ENCODE measurements around the gene CLCN2. TPM values are rescaled to one million over a fixed set of nuclear protein-coding genes. Genes with fewer than 3 reads are reported as not detected.
A peak's percentile ranks its signal among the peaks of the same experiment; 100 is the strongest.

The CLCN2 gene
- total RNA-seq, 1 experiment from 2014 or later, result 23.0 TPM

- H3K27me3 ChIP-seq (replicated peaks; ENCODE audit: control insufficient read depth, insufficient read depth, low read length), result no peaks in the 10 kb centered on the region
- POLR2A ChIA-PET, result no interaction called here
- H3K4me3 ChIP-seq (ENCODE audit: low read depth, low read length), result no peak overlapping the region
- Mint-ChIP-seq H3K36me3 (ENCODE audit: insufficient read depth, unreplicated experiment) (no peaks in the 10 kb centered on the region), H3K4me1 (ENCODE audit: low read depth, unreplicated experiment) (peaks cover 11% of the 10 kb centered on the region), H3K4me3 (ENCODE audit: unreplicated experiment) (peak overlapping the region; percentile 69), H3K27me3 (ENCODE audit: insufficient read depth, unreplicated experiment) (no peaks in the 10 kb centered on the region), H3K27ac (ENCODE audit: unreplicated experiment) (no peak overlapping the region), H3K9me3 (ENCODE audit: unreplicated experiment) (no peaks in the 10 kb centered on the region)
- no peaks in the 10 kb centered on the region for H3K9me3 ChIP-seq
- TF ChIP-seq CTCF (IDR thresholded peaks at IDR 0.05; ENCODE audit: insufficient read depth in 1 of 2, low read depth in 1 of 2, low read length in 1 of 2, severe bottlenecking in 1 of 2, unreplicated experiment in 1 of 2), result no peak
- no peak for DNase-seq
- no TSS peak for BruUV-seq (replicated peaks)
- CTCF ChIA-PET, result no interaction called here
- intact Hi-C loops (cut with micrococcal nuclease; ENCODE audit: unreplicated experiment), result no loop called here
- peaks cover 22% of the 10 kb centered on the region for H3K4me1 ChIP-seq
- H3K36me3 ChIP-seq (ENCODE audit: control insufficient read depth, insufficient read depth, low read length), result peaks cover 1% of the 10 kb centered on the region
These were observed 17.4 kb upstream of the CLCN2 start for GRCh38 chr3:184378651-184379357.

GRCh38 chr3:184377882-184378445 lies 16.6 kb upstream of the CLCN2 start, which contains the start of gene THPO:
Gene THPO, minus strand, starts transcription at chr3:184378207. Its CDS starts 1,948 bp downstream, at chr3:184376259.
- H3K4me3 Mint-ChIP-seq (ENCODE audit: unreplicated experiment), result peak within 1 kb of the TSS; percentile 69
- POLR2A ChIA-PET, result no interaction called here
- no peaks in the 10 kb centered on the region for H3K36me3 Mint-ChIP-seq (ENCODE audit: insufficient read depth, unreplicated experiment)
- TF ChIP-seq CTCF (IDR thresholded peaks at IDR 0.05; ENCODE audit: insufficient read depth in 1 of 2, low read depth in 1 of 2, low read length in 1 of 2, severe bottlenecking in 1 of 2, unreplicated experiment in 1 of 2), result no peak
- H3K9me3 Mint-ChIP-seq (ENCODE audit: unreplicated experiment), result no peaks in the 10 kb centered on the region
- Histone ChIP-seq H3K9me3 (no peaks in the 10 kb centered on the region), H3K36me3 (ENCODE audit: control insufficient read depth, insufficient read depth, low read length) (no peaks in the 10 kb centered on the region; the same call in 1 of the 2 replicates), H3K27me3 (replicated peaks; ENCODE audit: control insufficient read depth, insufficient read depth, low read length) (no peaks in the 10 kb centered on the region), H3K4me3 (ENCODE audit: low read depth, low read length) (0 out of 2 replicates have a peak within 1 kb of the TSS, but pooled peaks have one; percentile 5), H3K4me1 (peaks cover 22% of the 10 kb centered on the region)
- H3K4me1 Mint-ChIP-seq (ENCODE audit: low read depth, unreplicated experiment), result peaks cover 11% of the 10 kb centered on the region
- BruUV-seq (replicated peaks), result no TSS peak
- intact Hi-C loops (cut with micrococcal nuclease; ENCODE audit: unreplicated experiment), result no loop called here
- H3K27me3 Mint-ChIP-seq (ENCODE audit: insufficient read depth, unreplicated experiment), result no peaks in the 10 kb centered on the region
- CTCF ChIA-PET, result no interaction called here
- peak in 1 of 2 experiments; percentile 49 for DNase-seq
- H3K27ac Mint-ChIP-seq (ENCODE audit: unreplicated experiment), result no peak within 1 kb of the TSS

GRCh38 chr3:184377374-184377773 lies 16.0 kb upstream of the CLCN2 start:
- Histone ChIP-seq H3K36me3 (ENCODE audit: control insufficient read depth, insufficient read depth, low read length) (no peaks in the 10 kb centered on the region; the same call in 1 of the 2 replicates), H3K4me1 (peaks cover 22% of the 10 kb centered on the region), H3K27me3 (replicated peaks; ENCODE audit: control insufficient read depth, insufficient read depth, low read length) (no peaks in the 10 kb centered on the region), H3K9me3 (no peaks in the 10 kb centered on the region), H3K4me3 (ENCODE audit: low read depth, low read length) (0 out of 2 replicates have a peak overlapping the region, but pooled peaks have one; percentile 5)
- no peaks in the 10 kb centered on the region for H3K27me3 Mint-ChIP-seq (ENCODE audit: insufficient read depth, unreplicated experiment)
- ChIA-PET CTCF (no interaction called here), POLR2A (no interaction called here)
- peak overlapping the region; percentile 32 for H3K4me3 Mint-ChIP-seq (ENCODE audit: unreplicated experiment)
- no peak for DNase-seq
- no peaks in the 10 kb centered on the region for H3K9me3 Mint-ChIP-seq (ENCODE audit: unreplicated experiment)
- intact Hi-C loops (cut with micrococcal nuclease; ENCODE audit: unreplicated experiment), result no loop called here
- H3K27ac Mint-ChIP-seq (ENCODE audit: unreplicated experiment), result no peak overlapping the region
- peaks cover 11% of the 10 kb centered on the region for H3K4me1 Mint-ChIP-seq (ENCODE audit: low read depth, unreplicated experiment)
- no peaks in the 10 kb centered on the region for H3K36me3 Mint-ChIP-seq (ENCODE audit: insufficient read depth, unreplicated experiment)
- BruUV-seq (replicated peaks), result no TSS peak
- no peak for TF ChIP-seq CTCF (IDR thresholded peaks at IDR 0.05; ENCODE audit: insufficient read depth in 1 of 2, low read depth in 1 of 2, low read length in 1 of 2, severe bottlenecking in 1 of 2, unreplicated experiment in 1 of 2)

Data from Caco-2 (cell line).